Stimulated activated CD4-positive, alpha-beta T cell treated with anti-CD3 and anti-CD28 coated beads, Interleukin-4, amount 100 ng/mL, for 1 hour (primary cell): Measurements from ENCODE around the gene HSFX3.
"Not testable (repeated sequence)": the region's sequence is repeated elsewhere in the genome, so short reads cannot be mapped to it uniquely, and the experiment has no call there.

Experiments used
- DNase-seq: peaks from one replicate; pipeline ENCODE4 v3.0.0-alpha.2; 2020

HSFX3 gene

DNA sequence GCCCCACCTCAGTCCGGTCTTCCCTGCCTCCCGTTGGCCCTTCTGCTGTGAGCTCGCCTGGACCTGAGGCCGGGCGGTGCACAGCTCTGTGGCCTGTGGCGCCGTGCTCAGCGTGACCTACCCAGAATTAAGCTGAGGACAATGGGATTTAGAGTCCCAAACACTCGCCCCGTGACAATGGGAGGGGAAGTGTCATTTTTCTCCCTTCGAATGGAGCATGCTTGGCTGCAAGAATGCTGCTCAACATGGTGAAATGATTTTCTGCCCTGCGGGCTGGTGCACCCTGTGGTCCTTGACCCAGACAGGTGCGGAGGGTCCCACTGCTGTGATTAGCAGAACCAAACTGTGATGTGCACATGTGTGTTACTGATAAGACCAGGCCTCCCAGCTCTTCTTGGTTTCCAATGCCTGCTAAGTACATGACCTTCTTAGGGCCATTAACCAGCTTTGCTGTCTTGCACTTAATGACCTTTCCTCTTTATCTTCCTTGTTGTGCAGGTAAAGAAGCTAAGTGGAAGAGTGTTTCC is 8.1 kb downstream of the HSFX3 start:
- no peak for DNase-seq

DNA sequence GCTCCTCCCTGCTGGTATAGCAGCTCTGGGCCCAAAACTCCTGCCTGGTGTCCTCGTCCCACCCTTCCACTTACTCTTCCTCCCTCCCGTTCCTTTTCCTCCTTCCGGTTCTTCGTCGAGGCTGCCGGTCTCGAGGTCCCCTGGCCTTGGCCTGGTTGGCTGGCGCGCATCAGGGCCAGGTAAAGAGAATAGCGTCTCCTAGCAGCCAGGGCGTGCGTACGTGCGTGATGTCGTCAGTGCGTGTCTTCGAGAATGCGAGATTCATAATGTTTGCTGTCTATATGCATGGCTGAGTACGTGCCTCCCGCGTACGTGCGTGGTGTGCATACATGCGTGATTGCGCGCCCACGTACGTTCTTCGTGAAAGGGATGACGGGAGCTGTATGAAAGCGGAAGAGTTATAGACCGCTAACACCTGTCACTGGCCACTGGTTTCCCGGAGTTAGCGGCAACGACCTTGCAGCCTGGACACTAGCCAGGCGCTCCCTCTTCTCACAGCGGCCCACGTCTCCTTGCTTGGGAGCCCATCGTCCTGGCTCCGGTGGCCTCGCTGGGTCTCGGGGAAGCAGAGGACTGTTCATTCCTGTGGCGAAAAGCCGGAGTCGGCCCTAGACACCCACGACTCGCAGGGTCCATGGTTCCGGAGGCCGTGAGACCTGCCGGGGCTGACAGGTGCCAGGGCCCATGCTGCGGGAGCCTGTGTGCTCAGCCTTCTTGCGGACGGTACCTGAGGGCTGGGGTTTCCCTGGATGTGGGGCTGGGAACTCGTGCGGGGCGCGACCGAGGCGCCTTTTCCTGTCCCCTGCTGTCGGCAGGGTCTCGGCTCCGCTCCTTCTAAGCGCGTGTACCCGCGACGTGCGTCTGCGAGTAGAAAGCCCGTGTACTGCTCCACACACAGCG is 8.9 kb downstream of the HSFX3 start, which contains the start of gene EOLA1:
EOLA1 (plus strand) TSS at position 392 of the 900 bp plus-strand sequence. CDS start 4,619 bp downstream, outside the sequence.
- DNase-seq: peak; percentile 86

DNA sequence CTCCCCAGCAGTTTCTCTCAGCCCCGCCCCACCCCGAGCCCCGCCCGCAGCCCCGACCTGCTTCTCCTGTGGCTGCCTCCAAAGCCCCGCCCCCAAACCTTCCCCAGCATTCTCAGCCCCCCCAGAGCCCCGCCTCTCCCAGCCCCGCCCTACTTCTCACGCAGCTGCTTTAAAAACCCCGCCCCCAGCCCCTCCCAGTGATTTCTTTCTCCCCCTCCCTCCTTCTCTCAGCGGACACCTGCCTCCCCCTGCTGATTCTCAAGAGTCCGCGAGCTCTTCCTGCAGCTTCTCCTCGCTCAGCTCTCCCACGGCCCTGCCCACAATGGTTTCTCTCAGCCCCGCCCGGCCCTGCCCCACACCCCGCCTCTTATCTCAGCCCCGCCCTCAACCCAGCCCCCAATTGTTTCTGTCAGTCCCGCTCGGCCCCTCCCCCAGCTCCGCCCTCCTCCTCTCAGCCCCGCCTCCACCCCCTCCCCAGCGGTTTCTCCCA is 9.5 kb downstream of the HSFX3 start:
- DNase-seq: peak; percentile 89

DNA sequence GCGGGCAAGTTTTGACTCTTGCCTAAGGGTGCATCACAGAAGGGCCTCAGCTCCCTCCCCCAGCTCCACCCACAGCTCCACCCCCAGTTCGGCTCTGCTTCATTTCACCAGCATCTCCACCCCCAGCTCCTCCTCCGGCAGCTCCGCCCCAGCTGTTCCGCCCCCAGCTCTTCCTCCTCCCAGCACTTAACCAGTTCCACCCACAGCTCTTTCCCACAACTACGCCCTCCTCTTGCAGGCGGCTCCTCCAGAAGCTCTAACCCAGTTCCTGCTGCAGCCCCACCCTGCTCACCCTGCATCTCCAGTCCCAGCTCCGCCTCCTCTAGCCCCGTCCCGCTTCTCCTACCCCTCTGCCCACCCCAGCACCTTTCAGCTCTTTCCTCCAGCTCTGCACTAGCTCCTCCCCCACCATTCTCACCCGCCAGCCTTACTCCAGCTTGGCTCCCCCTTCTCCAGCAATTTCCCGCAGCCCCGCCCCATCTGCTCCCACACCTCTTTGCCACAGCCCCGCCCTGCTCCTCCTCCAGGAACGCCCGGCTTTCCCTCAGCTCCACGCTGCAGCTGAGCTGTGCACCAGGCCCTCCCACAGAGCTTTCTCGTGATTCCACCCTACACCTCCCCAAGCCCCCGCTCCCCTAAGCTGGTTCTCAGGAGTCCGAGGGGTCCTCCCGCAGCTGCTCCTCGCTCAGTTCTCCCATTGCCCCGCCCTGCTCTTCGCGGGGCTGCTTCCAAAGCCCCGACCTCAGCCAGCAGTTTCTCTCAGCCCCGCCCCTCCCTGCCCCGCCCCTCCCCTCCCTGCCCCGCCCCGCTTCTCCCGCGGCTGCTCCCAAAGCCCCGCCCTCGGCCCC is 10.2 kb downstream of the HSFX3 start:
- peak; percentile 77 for DNase-seq

DNA sequence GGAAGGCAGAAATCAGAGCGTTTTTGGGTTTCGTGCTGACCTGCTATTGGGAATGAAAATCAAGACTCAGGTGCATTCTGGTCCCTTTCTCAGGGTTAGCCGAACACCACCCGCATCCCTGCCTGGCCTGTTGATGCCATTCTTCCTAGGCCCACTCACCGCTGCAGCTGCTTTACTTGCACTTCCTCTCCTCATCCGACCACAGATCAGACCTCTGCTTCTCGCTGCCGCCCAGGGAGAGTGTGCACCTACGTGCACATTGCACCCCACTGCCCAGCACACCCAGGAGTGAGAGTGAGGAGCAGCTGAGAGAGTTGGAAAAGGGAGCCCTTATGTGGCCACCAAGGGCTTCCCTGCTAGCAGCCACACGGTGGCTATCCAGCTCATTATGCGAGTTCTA is 12.2 kb downstream of the HSFX3 start:
- DNase-seq: not testable (repeated sequence)

DNA sequence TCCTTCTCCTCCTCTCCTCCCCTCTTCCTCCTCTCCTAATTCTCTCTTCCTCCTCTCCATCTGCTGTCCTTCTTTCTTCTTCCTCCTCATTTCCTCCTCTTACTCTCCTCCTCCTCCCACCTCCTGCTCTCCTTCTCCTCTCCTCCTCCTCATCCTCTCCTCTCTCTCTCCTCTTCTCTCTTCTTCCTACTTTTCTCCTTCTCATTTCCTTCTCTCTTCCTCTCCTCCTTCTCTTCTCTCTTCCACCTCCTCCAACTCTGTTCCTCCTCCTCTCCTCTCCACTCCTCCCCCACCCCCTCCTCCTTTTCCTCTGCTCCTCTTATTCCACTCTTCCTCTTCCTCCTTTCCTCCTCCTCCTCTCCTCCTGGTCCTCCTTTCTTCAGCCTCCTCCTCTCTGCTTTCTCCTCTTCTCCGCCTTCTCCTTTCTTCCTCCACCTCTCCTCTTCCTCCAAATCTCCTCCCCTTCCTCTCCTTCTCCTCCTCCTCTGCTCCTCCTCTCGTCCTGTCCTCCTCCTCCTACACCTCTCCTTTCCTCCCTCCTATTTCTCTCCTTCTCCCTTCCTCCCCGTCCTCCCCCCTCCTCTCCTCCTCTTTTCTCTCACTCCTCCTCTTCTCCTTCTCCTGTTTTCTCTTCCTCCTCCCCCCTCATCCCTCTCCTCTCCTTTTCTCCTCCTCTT is 14.7 kb downstream of the HSFX3 start:
- DNase-seq: not testable (repeated sequence)

DNA sequence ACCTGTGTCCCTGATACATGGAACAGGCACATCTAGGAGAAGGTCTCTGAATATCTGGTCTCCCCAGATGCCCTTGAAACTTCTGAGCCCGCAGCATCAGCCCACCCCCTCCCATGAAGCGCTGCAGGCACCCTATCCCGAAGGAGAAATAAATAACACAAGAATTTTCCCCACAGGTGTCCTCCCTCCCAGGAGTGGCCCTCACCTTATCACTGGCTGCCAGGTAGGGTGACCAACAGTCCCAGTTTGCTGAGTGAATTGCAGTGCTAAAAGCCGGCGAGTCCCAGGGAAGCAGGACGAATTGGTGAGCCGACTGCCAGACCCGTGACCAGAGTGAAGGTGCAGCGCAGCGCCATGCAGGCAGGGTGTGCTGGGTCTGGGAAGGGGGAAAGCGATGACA is 15.7 kb downstream of the HSFX3 start:
- not testable (repeated sequence) for DNase-seq

DNA sequence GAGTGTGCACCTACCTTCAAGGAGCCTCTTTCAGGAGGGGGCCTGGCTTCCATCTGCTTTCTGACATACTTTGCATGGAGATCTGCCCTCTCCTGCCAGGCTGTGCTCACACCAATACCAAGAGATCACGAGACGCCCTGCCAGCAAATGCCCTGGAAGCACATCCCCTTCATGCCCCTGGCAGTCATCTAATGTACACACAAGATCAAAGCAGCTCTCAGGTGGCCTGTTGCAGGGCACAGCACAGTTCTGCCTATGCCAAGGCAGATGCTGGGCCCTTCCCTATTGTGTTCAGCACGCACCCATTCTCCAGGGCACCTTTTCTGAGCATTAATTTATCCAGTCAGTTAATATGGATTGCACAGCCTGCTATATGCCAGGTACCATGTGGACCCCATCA is 16.9 kb downstream of the HSFX3 start:
- DNase-seq: not testable (repeated sequence)

DNA sequence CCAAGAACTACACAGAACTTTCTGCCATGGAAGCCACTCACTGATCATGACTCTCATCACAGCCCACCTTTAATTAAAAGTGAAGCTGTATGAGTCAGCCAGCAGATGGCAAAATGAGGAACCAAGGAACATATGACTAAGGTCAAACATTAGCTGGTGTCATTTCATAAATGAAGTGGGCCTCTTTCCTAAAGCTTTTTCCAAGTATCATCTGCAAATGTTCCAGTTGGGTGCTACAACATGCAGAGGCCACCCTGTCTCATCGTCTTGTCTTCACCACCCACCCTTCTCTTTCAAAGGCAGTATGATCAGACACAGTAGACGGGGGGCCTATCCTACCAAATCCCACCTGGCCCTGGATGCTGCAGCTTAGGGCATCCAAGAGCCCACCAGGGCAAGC is 18.1 kb downstream of the HSFX3 start:
- DNase-seq: no peak

DNA sequence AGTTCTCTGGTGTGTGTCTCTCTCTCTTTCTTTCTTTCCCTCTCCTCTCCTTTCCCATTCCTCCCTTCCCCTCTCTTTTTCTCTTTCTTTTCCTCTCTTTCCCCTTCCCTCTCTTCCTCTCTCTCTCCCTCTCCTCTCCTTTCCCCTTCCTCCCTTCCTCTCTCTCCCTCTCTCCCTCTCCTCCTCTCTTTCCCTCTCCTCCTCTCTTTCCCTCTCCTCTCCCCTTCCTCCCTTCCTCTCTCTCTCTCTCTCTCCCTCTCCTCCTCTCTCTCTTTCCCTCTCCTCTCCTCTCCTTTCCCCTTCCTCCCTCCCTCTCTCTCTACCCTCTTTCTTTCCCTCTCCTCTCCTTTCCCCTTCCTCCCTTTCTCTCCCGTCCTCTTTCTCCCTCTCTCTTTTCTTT is 21.3 kb downstream of the HSFX3 start:
- no peak for DNase-seq

DNA sequence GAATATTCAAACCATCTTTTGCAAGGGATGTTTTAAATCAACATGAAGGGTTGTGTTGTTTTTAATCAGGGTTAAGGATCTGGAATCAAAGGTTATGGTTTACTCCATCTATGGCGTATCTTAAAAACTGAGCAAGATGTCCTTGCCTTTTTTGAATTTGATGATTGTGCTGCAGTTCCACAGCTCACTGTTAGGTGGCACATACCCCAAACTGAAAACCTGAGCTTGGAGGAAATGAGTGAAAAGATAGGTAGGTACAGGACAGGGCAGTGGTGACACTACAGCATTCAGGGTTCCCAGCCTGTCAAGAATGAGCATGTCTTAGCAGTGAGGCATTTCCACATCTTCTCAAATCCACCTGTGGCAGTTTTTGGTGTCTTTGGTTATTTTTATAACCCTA is 22.0 kb downstream of the HSFX3 start:
- no peak for DNase-seq

DNA sequence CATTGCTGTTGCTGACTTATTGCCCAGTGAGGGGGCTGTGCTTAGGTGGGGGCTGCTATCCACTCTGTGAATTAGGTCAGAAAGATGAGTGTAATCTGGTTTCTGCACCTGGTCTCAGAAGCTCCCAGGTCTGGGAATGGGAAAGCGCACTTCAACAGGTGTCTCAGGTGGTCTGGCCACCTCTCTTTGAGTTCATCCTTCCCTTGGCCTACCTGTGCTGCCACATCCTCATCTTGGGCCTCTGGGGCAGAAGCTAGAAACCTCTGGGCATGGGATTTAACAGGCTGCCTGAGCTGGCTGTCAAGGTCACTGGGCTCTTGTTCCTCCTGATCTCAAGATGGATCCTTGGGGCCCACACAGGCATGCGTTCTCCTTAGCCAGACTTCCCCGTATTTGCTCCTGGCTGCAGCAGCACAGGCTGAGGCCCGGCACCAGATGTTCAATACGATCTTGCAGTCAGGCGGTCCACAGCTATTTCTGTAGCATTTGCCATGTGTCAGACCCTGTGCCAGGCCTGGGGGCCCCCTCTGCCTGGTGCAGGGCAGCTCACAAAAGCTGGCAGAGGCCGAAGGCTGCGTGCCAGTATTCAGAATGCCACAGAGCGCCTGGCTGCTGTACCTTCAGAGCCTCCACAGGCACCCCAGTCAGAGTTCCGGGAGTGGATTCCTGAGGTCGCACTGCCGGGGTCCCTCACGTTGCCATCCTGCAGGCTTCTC is 23.2 kb downstream of the HSFX3 start:
- not testable (repeated sequence) for DNase-seq

DNA sequence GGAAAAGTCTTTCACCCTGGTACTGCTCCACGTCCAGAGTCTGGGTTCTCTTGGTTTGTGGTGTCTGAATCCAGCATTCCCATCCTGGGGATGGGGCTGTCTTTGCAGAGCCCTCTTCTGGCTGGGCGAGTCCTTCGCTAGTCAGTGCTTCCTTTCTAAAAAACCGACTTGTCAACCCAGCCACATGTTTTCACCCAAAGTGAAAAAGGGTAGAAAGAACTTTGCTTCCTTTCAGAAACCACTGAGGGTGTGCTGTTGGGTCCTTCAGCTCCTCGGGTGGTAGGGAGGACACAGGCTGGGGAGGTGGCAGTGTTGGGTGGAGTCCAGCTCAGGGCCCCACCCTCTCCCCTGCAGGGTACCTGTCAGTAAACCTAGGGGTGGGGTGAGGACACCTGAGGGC is 23.8 kb downstream of the HSFX3 start:
- not testable (repeated sequence) for DNase-seq

DNA sequence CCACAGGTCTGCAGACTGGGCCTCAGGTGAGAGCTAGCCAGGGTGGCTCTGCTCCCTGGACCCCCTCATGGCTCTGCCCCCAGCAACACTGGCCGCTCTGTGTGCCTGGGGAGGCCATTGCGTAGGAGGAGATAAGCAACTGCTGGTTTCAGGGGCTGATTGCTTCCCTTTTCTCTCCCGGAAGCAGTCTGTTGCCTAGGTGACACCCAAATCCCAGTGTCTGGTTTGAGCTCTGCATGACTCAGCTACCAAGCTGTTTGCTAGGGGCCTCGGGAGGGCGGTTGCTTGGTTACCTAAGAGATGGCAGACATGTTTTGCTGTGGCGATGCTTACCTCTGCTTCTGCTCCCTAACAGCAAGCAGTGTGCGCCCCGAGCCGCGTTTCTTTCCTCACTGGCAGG is 24.3 kb downstream of the HSFX3 start:
- DNase-seq: peak; percentile 52

DNA sequence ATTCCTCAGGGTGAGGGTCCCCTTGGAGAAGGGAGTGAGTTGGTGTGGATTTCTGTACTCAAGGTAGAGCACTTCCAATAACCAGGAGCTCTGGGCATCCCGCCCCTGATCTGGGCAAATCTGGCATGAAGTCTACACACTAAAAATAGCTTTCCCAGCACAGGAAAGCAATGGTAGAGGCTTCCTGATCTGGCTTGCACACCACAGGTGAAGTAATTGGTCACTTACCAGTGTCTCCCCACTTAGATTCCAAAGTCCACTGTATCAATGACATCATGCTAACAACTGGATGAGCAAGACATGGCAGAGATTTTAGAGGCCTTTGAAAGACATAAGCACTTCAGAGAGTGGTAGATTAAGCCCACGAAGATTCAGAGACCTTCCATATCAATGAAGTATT is 26.8 kb downstream of the HSFX3 start:
- no peak for DNase-seq

DNA sequence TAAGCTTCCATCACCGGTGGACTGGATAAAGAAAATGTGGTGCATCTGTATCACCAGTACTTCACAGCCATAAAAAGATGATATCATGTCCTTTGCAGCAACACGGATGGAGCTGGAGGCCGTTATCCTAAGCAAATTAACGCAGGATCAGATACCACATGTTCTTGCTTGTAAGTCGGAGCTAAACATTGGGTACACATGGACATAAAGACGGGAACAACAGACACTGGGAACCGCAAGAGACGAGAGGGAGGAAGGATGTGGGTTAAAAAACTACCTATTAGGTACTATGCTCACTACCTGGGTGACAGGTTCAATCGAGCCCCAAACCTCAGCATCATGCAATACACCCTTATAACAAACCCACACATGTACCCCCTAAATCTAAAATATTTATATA is 28.3 kb downstream of the HSFX3 start:
- no peak for DNase-seq

DNA sequence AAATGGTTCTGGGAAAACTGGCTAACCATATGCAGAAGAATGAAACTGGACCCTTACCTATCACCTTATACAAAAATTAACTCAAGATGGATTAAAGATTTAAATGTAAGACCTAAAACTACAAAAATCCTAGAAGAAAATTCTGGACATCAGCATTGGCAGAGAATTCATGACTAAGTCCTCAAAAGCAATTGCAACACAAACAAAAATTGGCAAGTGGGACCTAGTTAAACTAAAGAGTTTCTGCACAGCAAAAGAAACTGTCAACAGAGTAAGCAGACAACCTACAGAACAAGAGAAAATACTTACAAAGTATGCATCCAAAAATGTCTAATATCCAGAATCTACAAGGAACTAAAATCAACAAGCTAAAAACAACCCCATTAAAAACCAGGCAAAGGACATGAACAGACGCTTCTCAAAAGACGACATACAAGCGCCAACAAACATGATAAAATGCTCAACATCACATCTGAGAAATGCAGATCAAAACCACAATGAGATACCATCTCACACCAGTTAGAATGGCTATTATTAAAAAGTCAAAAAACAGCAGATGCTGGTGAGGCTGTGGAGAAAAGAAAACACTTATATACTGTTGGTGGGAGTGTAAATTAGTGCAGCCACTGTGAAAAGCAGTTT is 29.0 kb downstream of the HSFX3 start:
- not testable (repeated sequence) for DNase-seq

DNA sequence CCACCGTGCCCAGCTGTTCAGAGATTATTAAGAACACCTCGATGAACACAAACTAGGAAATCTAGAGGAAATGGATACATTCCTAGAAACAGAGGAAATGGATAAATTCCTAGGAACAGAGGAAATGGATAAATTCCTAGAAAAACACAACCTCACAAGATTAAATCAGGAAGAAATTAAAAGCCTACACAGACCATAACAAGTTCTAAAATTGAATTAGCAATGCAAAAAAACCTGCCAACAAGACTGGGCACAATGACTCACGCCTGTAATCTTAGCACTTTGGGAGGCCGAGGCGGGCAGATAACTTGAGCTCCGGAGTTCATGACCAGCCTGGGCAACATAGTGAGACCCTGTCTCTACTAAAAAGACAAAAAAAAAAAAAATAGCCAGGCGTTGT is 31.5 kb downstream of the HSFX3 start:
- no peak for DNase-seq

DNA sequence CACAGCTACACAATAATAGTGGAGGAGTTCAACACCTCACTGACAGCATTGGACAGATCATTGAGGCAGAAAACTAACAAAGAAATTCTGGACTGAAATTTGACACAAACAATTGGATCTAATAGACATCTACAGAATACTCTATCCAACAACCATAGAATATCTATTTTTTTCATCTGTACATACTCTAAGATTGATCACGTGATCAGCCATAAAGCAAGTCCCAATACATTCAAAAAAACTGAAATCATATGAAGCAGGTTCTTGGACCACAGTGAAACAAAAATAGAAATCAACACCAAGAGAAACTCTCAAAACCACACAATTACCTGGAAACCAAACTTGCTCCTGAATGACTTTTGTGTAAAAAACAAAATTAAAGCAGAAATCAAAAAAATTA is 32.4 kb downstream of the HSFX3 start:
- DNase-seq: no peak

DNA sequence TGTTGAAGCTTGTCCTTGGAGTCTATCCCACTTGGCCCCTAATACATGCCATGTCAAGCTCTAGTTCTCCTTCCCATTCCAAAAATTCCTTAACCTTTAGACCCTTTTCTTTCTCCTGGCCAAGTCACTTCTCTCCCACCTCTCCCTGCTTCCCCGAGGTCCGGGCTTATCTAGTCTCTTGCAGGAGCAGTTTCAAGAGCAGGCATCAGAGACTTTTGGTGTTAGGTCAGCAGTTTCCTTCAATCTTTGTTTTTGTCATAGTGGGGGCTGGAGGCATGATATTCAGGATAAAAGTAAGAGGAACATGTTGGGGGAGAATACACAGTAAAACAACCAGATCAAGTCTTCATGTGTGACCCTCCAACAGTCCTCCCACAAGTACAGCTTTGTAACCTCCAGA is 33.1 kb downstream of the HSFX3 start:
- no peak for DNase-seq

DNA sequence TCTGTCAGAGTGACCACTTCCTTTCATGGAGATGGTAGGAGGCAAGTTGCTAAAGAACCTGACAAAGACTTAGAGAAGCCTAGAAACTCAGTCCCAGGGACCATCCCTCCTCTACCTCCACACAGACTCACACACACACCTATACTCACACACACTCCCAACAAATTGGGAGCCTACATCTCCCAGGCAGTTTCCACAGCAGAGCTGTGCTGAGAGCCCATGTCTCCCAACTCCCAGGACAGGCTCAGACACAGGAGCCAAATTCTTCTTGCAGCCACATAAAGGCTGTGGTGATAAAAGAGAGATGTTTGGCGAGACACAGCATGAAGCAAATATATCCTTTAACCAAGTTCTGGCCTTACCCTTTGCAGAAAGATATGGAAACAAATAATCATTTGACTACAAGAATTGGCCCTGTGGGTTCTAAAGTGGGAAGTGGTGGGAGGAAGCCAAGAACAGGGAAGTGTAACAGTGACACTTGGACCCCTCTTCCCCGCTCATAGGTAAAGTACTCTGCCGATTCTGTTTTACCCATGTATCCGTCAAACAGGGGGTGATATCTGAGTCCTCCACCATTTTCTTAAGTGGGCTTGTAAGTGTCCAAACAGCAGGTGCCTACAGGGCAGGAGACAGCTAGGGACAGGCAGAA is 33.6 kb downstream of the HSFX3 start:
- no peak for DNase-seq
